ENCODE measurements around the gene CYP26B1. TPM values are rescaled to one million over a fixed set of nuclear protein-coding genes. Genes with fewer than 3 reads are reported as not detected.

Gene CYP26B1
- total and polyA plus RNA-seq, 9 donors: 1.5 to 13.4 (median 4.5) TPM

GRCh38 chr2:72106978-72107377 lies 40.7 kb downstream of the CYP26B1 start:
- DNase-seq: no peak
- H3K27me3 ChIP-seq: no peaks in the 10 kb centered on the region
- TF ChIP-seq POLR2A (IDR thresholded peaks at IDR 0.05): no peak
- TF ChIP-seq CTCF (IDR thresholded peaks at IDR 0.05): no peak
- no peak for TF ChIP-seq EP300 (IDR thresholded peaks at IDR 0.05)
- WGBS, 3 donors: 75 to 76% (median 75%) methylated on average over 4 of the region's 4 CpGs
- H3K4me1 ChIP-seq (ENCODE audit: insufficient read depth): no peaks in the 10 kb centered on the region
- intact Hi-C loops (cut with DNase I): no loop called here
- H3K9me3 ChIP-seq: no peaks in the 10 kb centered on the region
- H3K27ac ChIP-seq: no peak overlapping the region
- H3K36me3 ChIP-seq: no peaks in the 10 kb centered on the region
- no peak overlapping the region for H3K4me3 ChIP-seq

GRCh38 chr2:72104821-72105588 lies 42.7 kb downstream of the CYP26B1 start:
- H3K36me3 ChIP-seq: no peaks in the 10 kb centered on the region
- no peak overlapping the region for H3K4me3 ChIP-seq
- H3K27me3 ChIP-seq: no peaks in the 10 kb centered on the region
- WGBS, 3 donors: 79 to 85% (median 82%) methylated on average over 21 of the region's 21 CpGs
- no peak for DNase-seq
- TF ChIP-seq POLR2A (IDR thresholded peaks at IDR 0.05) (no peak), EP300 (IDR thresholded peaks at IDR 0.05) (no peak), CTCF (IDR thresholded peaks at IDR 0.05) (no peak)
- H3K27ac ChIP-seq: no peak overlapping the region
- intact Hi-C loops (cut with DNase I): no loop called here
- no peaks in the 10 kb centered on the region for H3K4me1 ChIP-seq (ENCODE audit: insufficient read depth)
- H3K9me3 ChIP-seq: no peaks in the 10 kb centered on the region

GRCh38 chr2:72103690-72104089 lies 44.0 kb downstream of the CYP26B1 start:
- no peaks in the 10 kb centered on the region for H3K36me3 ChIP-seq
- H3K9me3 ChIP-seq: no peaks in the 10 kb centered on the region
- intact Hi-C loops (cut with DNase I): no loop called here
- H3K4me1 ChIP-seq (ENCODE audit: insufficient read depth): no peaks in the 10 kb centered on the region
- no peak overlapping the region for H3K27ac ChIP-seq
- 83 to 86% (median 84%) methylated on average over 8 of the region's 8 CpGs for WGBS, 3 donors
- TF ChIP-seq EP300 (IDR thresholded peaks at IDR 0.05): no peak
- no peak for TF ChIP-seq POLR2A (IDR thresholded peaks at IDR 0.05)
- no peak for TF ChIP-seq CTCF (IDR thresholded peaks at IDR 0.05)
- H3K4me3 ChIP-seq: no peak overlapping the region
- no peak for DNase-seq
- H3K27me3 ChIP-seq: no peaks in the 10 kb centered on the region

GRCh38 chr2:72103161-72103560 lies 44.5 kb downstream of the CYP26B1 start:
- 56 to 62% (median 57%) methylated on average over 5 of the region's 5 CpGs for WGBS, 3 donors

More at GRCh38 chr2:72103161-72103560, 44.5 kb downstream of the CYP26B1 start:
- H3K4me1 ChIP-seq (ENCODE audit: insufficient read depth): no peaks in the 10 kb centered on the region
- H3K36me3 ChIP-seq: no peaks in the 10 kb centered on the region
- no peak overlapping the region for H3K27ac ChIP-seq
- H3K4me3 ChIP-seq: no peak overlapping the region
- intact Hi-C loops (cut with DNase I): no loop called here
- DNase-seq: no peak
- TF ChIP-seq CTCF (IDR thresholded peaks at IDR 0.05) (no peak), EP300 (IDR thresholded peaks at IDR 0.05) (no peak), POLR2A (IDR thresholded peaks at IDR 0.05) (no peak)
- H3K9me3 ChIP-seq: no peaks in the 10 kb centered on the region
- no peaks in the 10 kb centered on the region for H3K27me3 ChIP-seq
